K562 (cell line): ENCODE results near the gene UNC119. TPM values are rescaled to one million over a fixed set of nuclear protein-coding genes. Genes with fewer than 3 reads are reported as not detected.

ENCODE experiments used
- ATF2 ChIP-seq: sonication (generic); formaldehyde crosslinking; IDR thresholded peaks from 2 replicates; pipeline ENCODE4 v1.8.1; 2022; ENCODE audit warnings: missing genetic modification reagents
- BCLAF1 ChIP-seq, 2 experiments: fragments of 450-650 bp in 1 of 2; IDR thresholded peaks; 2 replicates each; pipeline ENCODE4 v1.6.1; 2011 to 2017; ENCODE audit warnings: low read depth in 2 of 2, antibody characterized with exemption in 1 of 2, borderline replicate concordance in 1 of 2, low read length in 1 of 2, mild to moderate bottlenecking in 1 of 2, mixed read lengths in 1 of 2; ENCODE audit not compliant: control insufficient read depth in 1 of 2
- CBFA2T3 ChIP-seq: fragments of 450-650 bp; IDR thresholded peaks from 2 replicates; pipeline ENCODE4 v1.6.1; 2017
- CXXC5 ChIP-seq: fragments of 250-450 bp; sonication (Bioruptor Pico); IDR thresholded peaks from 2 replicates; pipeline ENCODE4 v1.8.0; 2022; ENCODE audit warnings: inconsistent platforms, mild to moderate bottlenecking, moderate library complexity
- ELF2 ChIP-seq: fragments of 250-450 bp; sonication (Bioruptor Pico); IDR thresholded peaks from 2 replicates; pipeline ENCODE4 v1.5.0; 2021; ENCODE audit warnings: mild to moderate bottlenecking
- GMEB1 ChIP-seq: fragments of 250-450 bp; sonication (Bioruptor Pico); IDR thresholded peaks from 2 replicates; pipeline ENCODE4 v1.4.0; 2020; ENCODE audit warnings: mild to moderate bottlenecking
- HNRNPL ChIP-seq: fragments of 200-400 bp; formaldehyde crosslinking; IDR thresholded peaks from 2 replicates; pipeline ENCODE4 v1.6.1; 2017; ENCODE audit warnings: low read depth, mild to moderate bottlenecking, low read length
- PPARD ChIP-seq: fragments of 250-450 bp; sonication (Bioruptor Pico); IDR thresholded peaks from 2 replicates; pipeline ENCODE4 v1.8.0; 2022; ENCODE audit warnings: inconsistent platforms, mild to moderate bottlenecking, moderate library complexity
- REST ChIP-seq, 2 experiments: fragments of 450-650 bp; formaldehyde crosslinking in 1 of 2; IDR thresholded peaks; 2 replicates each; pipeline versions ENCODE4 v1.4.0 to v1.6.1; 2014 to 2020; ENCODE audit warnings: mild to moderate bottlenecking in 2 of 2, borderline replicate concordance in 1 of 2, low read depth in 1 of 2
- SP2 ChIP-seq: IDR thresholded peaks from 2 replicates; pipeline ENCODE4 v1.6.1; 2011; ENCODE audit warnings: mild to moderate bottlenecking, low read depth, low read length, moderate library complexity; ENCODE audit not compliant: poor library complexity, severe bottlenecking; ENCODE audit errors: extremely low read depth
- ZBTB9 ChIP-seq: fragments of 450-650 bp; formaldehyde crosslinking; IDR thresholded peaks from 2 replicates; pipeline ENCODE4 v1.4.0; 2020; ENCODE audit warnings: mild to moderate bottlenecking, moderate library complexity
- polyA plus RNA-seq, 8 experiments: library from polyadenylated mRNA; depleted of rRNA in 4 of 8; stranded (reverse) in 5 of 8; unstranded in 3 of 8; fragments of >200 nt; fragmentation: Nextera tagmentation in 2 of 8; fragmentation: Illumina TruSeq in 1 of 8; extraction: Ambion mirVana in 2 of 8; extraction: Trizol in 1 of 8; gene quantifications; 2 replicates each; pipeline versions ENCODE4 v1.2.1 to v1.2.3, GENCODE V29; 2011 to 2014; ENCODE audit warnings: inconsistent platforms in 1 of 8, missing spikeins in 1 of 8
- total RNA-seq, 7 experiments: library from RNA; depleted of rRNA in 6 of 7; stranded (reverse); fragments of >200 nt in 6 of 7; fragmentation: Illumina TruSeq in 2 of 7; extraction: Trizol in 2 of 7; gene quantifications; 2 replicates each; pipeline versions ENCODE4 v1.2.1 to v1.2.3, GENCODE V29; 2011 to 2021; ENCODE audit warnings: low replicate concordance in 1 of 7

Gene UNC119
- total and polyA plus RNA-seq, 9 of the 15 experiments (the other 6 are each of a cell fraction or from before 2014, with no cell fraction given): 0.37 to 47.7 (median 16.3) TPM

GRCh38 chr17:28527181-28527681, 25.2 kb downstream of the UNC119 start (continued):
- TF ChIP-seq CXXC5 (CRISPR knock-in tag) (peak; percentile 73), PPARD (CRISPR knock-in tag) (no peak), GMEB1 (CRISPR knock-in tag) (no peak), CBFA2T3 (peak; percentile 100), REST (IDR thresholded peaks at IDR 0.05; ENCODE audit: borderline replicate concordance) (no peak), REST (CRISPR knock-in tag; IDR thresholded peaks at IDR 0.05; ENCODE audit: low read depth) (no peak), ELF2 (CRISPR knock-in tag) (no peak), ATF2 (no peak), HNRNPL (no peak), ZBTB9 (CRISPR knock-in tag) (no peak), BCLAF1 (IDR thresholded peaks at IDR 0.05; ENCODE audit: borderline replicate concordance in 1 of 2, control insufficient read depth in 1 of 2, low read depth in 2 of 2, low read length in 1 of 2) (no peak), SP2 (no peak)
